A673 (cell line): ENCODE data around the gene TLE1. TPM values are rescaled to one million over a fixed set of nuclear protein-coding genes. Genes with fewer than 3 reads are reported as not detected.

Source experiments
- BruUV-seq: library from RNA; stranded (reverse); fragments of 400-500 nt; replicated peaks from 2 replicates; lab custom pipeline; 2021; lab: Mats Ljungman, UMichigan
- CTCF ChIA-PET: fragments of 300-600 bp; sonication (Branson Sonifier 250); formaldehyde crosslinking; loops from one replicate; lab custom pipeline; 2022; ENCODE audit warnings: antibody characterized with exemption; lab: Charles Lee
- POLR2A ChIA-PET: fragments of 300-600 bp; sonication (Branson Sonifier 250); formaldehyde crosslinking; loops from one replicate; lab custom pipeline; 2022; ENCODE audit warnings: antibody characterized with exemption; ENCODE audit not compliant: low non-redundant PET; lab: Charles Lee
- DNase-seq: peaks from one replicate; pipeline ENCODE4 v3.0.0-alpha.2; 2015; ENCODE audit warnings: low spot score
- H3K27ac ChIP-seq: fragments of 200-600 bp; sonication (generic); 2 replicates; pipeline ENCODE4 v1.5.1; 2016; ENCODE audit warnings: mixed run types, low read depth, mild to moderate bottlenecking, mixed read lengths, antibody characterized with exemption, low read length; ENCODE audit not compliant: poor library complexity, severe bottlenecking
- H3K27me3 ChIP-seq: fragments of 200-600 bp; sonication (generic); replicated peaks from 2 replicates; pipeline ENCODE4 v1.6.1; 2017; ENCODE audit warnings: mixed run types, low read depth, mild to moderate bottlenecking, mixed read lengths, antibody characterized with exemption, low read length; ENCODE audit not compliant: insufficient read depth, poor library complexity
- H3K36me3 ChIP-seq: fragments of 200-600 bp; sonication (generic); 2 replicates; pipeline ENCODE4 v1.6.1; 2016; ENCODE audit warnings: mixed run types, mild to moderate bottlenecking, mixed read lengths, antibody characterized with exemption, low read length; ENCODE audit not compliant: insufficient read depth, poor library complexity, severe bottlenecking
- H3K4me1 ChIP-seq: fragments of 200-600 bp; sonication (generic); 2 replicates; pipeline ENCODE4 v1.6.1; 2017; ENCODE audit warnings: mixed run types, mild to moderate bottlenecking, mixed read lengths, antibody characterized with exemption, low read length; ENCODE audit not compliant: insufficient read depth, poor library complexity, severe bottlenecking
- H3K4me3 ChIP-seq: fragments of 200-600 bp; sonication (generic); 2 replicates; pipeline ENCODE4 v1.5.1; 2016; ENCODE audit warnings: low read depth, mixed run types, mild to moderate bottlenecking, mixed read lengths, low read length; ENCODE audit not compliant: poor library complexity, severe bottlenecking
- H3K9me3 ChIP-seq: fragments of 200-600 bp; sonication (generic); 2 replicates; pipeline ENCODE4 v1.6.1; 2016; ENCODE audit warnings: mixed run types, low read depth, mild to moderate bottlenecking, mixed read lengths, antibody characterized with exemption, low read length; ENCODE audit not compliant: poor library complexity, severe bottlenecking
- CTCF ChIP-seq: fragments of 300-800, 200-600 bp; sonication (generic); conservative IDR thresholded peaks from 2 replicates; pipeline ENCODE4 v1.5.1; 2017; ENCODE audit warnings: low read depth, mild to moderate bottlenecking, antibody characterized with exemption, low read length, moderate library complexity, mixed read lengths
- EZH2 ChIP-seq: fragments of 200-600 bp; sonication (generic); IDR thresholded peaks from 2 replicates; pipeline ENCODE4 v1.6.1; 2017; ENCODE audit warnings: borderline replicate concordance, low read depth, mild to moderate bottlenecking, mixed read lengths, antibody characterized with exemption, low read length; ENCODE audit not compliant: poor library complexity, severe bottlenecking
- intact Hi-C: fragments of 100-400 bp; cut with micrococcal nuclease; formaldehyde crosslinking; loops from one replicate; pipeline ENCODE4 v1.10.0; 2022; ENCODE audit not compliant: unreplicated experiment
- total RNA-seq: library from RNA; stranded (reverse); gene quantifications from 2 replicates; pipeline ENCODE4 v1.2.3, GENCODE V29; 2021

TLE1 gene
- total RNA-seq, 1 experiment from 2014 or later: 2.2 TPM

- Histone ChIP-seq H3K9me3 (no peaks in the 10 kb centered on the region), H3K4me3 (no peak overlapping the region), H3K4me1 (peaks cover 8% of the 10 kb centered on the region), H3K36me3 (no peaks in the 10 kb centered on the region), H3K27me3 (no peaks in the 10 kb centered on the region), H3K27ac (no peak overlapping the region)
- POLR2A ChIA-PET: no interaction called here
- intact Hi-C loops: no loop called here
- no peak for DNase-seq
- CTCF ChIA-PET: no interaction called here
- no peak for TF ChIP-seq CTCF
- TF ChIP-seq EZH2: no peak
- BruUV-seq: no TSS peak
Observed at GRCh38 chr9:81598811-81599210, 90.5 kb downstream of the TLE1 start.

DNA sequence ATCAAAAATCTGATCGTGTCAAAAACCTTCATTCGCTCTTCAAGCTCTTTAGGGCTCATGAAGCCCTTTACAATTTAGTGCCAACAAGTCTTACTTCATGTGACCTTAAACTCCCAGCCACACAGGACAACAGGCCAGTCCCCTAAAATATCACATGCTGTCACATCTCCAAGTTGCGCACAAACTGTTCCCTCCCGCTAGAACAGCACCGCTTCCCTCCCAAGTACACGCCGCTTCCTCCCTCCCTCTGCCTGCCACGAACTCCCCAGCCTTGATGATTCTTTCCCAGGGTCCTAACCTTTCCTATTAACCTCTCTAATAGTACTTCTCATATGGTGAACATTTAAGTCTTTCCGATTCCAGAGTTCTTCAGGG, 91.2 kb downstream of the TLE1 start:
- ChIA-PET POLR2A (no interaction called here), CTCF (no interaction called here)
- no peak for DNase-seq
- intact Hi-C loops: no loop called here
- H3K27ac ChIP-seq: no peak overlapping the region
- H3K4me3 ChIP-seq: no peak overlapping the region
- TF ChIP-seq EZH2 (no peak), CTCF (no peak)
- H3K27me3 ChIP-seq: no peaks in the 10 kb centered on the region
- H3K36me3 ChIP-seq: no peaks in the 10 kb centered on the region
- H3K4me1 ChIP-seq: peaks cover 8% of the 10 kb centered on the region
- no peaks in the 10 kb centered on the region for H3K9me3 ChIP-seq
- no TSS peak for BruUV-seq

DNA sequence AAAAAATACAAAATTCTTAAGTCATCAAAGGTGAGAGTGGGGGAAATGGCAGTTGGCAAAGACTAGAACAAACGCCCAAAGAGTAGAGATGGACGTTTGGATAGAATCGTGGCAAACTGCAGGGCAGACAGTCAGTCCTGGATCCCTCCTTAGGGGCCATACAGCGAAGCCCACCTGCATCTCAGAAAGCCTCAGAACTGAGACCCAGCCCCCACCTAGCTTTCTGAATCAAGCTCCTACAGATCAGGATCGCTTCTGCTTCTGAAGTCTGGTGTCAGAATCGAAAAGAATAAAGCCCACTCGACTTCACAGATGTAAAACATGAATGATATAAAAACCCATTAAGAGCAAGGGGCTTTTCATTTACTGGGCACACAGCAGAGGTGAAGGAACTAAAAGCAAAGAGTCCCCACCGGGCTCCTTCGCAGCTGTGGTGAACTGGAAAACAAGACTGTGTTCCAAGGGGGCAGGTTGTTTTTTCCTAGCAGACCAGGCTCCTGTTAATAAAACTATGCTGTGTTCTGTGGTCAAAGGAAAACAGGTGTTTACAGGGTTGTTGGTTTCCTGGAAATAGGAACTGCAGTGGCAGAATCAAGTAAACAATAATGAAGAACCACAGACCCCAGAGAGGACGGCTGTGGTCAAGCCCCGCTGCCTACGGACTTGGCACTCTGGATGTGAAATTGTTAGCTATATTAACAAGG, 91.8 kb downstream of the TLE1 start:
- Histone ChIP-seq H3K9me3 (no peaks in the 10 kb centered on the region), H3K4me1 (peaks cover 8% of the 10 kb centered on the region), H3K36me3 (no peaks in the 10 kb centered on the region), H3K4me3 (no peak overlapping the region), H3K27ac (no peak overlapping the region), H3K27me3 (no peaks in the 10 kb centered on the region)
- POLR2A ChIA-PET: no interaction called here
- no peak for DNase-seq
- CTCF ChIA-PET: no interaction called here
- TF ChIP-seq EZH2: no peak
- TF ChIP-seq CTCF: no peak
- intact Hi-C loops: no loop called here
- no TSS peak for BruUV-seq
